Stimulated activated naive B cell treated with anti-CD40 and anti-IgM and Interleukin-4, amounts not matched to agents 10 μg/mL and 1 μg/mL and 100 μg/mL, for 72 hours (primary cell): ENCODE data around the gene TBC1D19.
A peak's percentile ranks its signal among the peaks of the same experiment; 100 is the strongest.
"Not testable (repeated sequence)": the region's sequence is repeated elsewhere in the genome, so short reads cannot be mapped to it uniquely, and the experiment has no call there.

Experiments
- ATAC-seq, 2 donors: fragments of 150-1000 bp; cut with Tn5 transposase; replicated peaks; 2 replicates each; pipeline ENCODE4 v1.10.0; 2021; ENCODE audit warnings: moderate library complexity in 1 of 2
- DNase-seq: peaks from one replicate; pipeline ENCODE4 v3.0.0; 2021
- H3K27ac Mint-ChIP-seq: one replicate; pipeline ENCODE4 v1.8.0; 2022; ENCODE audit warnings: mild to moderate bottlenecking, mixed read lengths
- H3K27me3 Mint-ChIP-seq, 2 donors: one replicate each; pipeline ENCODE4 v1.8.0; 2022; ENCODE audit warnings: mixed read lengths in 2 of 2
- H3K36me3 Mint-ChIP-seq, 2 donors: one replicate each; pipeline ENCODE4 v1.8.0; 2022; ENCODE audit warnings: mixed read lengths in 2 of 2, mild to moderate bottlenecking in 1 of 2
- H3K4me1 Mint-ChIP-seq, 2 donors: one replicate each; pipeline ENCODE4 v1.8.0; 2022; ENCODE audit warnings: mixed read lengths in 2 of 2, mild to moderate bottlenecking in 1 of 2
- H3K4me3 Mint-ChIP-seq, 2 donors: one replicate each; pipeline ENCODE4 v1.8.0; 2022; ENCODE audit warnings: mild to moderate bottlenecking in 2 of 2, mixed read lengths in 2 of 2, moderate library complexity in 1 of 2
- H3K9me3 Mint-ChIP-seq, 2 donors: one replicate each; pipeline ENCODE4 v1.8.0; 2022; ENCODE audit warnings: mixed read lengths in 2 of 2, mild to moderate bottlenecking in 1 of 2

Gene TBC1D19, protein sequence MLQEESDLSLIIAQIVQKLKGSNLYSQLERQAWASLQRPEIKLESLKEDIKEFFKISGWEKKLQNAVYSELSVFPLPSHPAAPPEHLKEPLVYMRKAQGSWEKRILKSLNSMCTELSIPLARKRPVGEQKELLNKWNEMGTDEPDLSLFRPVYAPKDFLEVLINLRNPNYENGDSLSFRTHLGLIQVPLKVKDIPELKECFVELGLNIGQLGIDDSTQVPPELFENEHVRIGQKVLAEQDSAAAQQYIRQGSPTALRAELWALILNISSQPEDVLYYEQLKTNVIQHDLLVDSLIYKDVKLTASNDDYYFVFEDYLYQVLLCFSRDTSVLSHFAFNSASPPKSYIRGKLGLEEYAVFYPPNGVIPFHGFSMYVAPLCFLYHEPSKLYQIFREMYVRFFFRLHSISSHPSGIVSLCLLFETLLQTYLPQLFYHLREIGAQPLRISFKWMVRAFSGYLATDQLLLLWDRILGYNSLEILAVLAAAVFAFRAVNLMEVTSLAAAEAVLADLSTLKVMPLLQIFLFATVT

DNA sequence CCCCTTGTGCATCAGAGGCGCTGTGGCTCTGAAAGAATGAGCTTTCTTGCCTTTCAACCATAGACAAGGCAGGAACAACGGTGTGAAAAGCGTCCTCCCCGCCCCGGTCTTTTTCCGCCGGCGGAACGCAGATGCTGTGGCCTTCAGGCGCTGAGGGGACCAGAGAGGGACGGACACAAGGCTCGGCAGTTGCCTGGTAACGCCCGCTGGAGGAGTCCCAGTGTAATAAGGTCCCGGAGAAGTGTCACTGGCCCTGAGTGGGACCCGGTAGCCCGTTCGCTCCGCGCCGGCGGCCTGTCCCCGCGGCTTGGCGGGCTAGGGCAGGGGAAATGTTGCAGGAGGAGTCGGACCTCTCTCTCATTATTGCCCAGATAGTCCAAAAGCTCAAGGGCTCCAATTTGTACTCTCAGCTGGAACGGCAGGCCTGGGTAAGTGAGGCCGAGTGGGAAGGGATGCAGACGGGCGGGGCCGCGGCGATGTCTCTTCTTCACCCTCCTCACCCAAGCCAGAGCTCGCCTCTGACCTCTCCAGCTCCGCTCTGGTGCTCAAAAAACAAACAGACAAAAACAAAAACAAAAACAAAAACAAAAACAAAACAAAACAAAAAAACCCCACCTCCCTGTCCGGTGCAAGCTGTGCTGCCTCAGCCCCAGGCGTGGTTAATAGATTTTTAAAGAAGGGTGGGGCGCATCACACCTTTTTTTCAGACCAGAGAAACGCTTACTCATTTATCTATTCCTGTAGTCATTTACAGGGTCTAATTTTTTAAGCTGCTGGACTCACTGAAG is at the start of gene TBC1D19:
TSS of gene TBC1D19 (plus strand) at position 220 of the 788 bp plus-strand sequence. CDS start at position 330, 110 bp downstream.
- ATAC-seq = peak; percentile 98
- Mint-ChIP-seq H3K27ac (peak within 1 kb of the TSS; percentile 96), H3K4me1 (peaks cover 13 to 32% of the 10 kb centered on the region in 2 donors)

DNA sequence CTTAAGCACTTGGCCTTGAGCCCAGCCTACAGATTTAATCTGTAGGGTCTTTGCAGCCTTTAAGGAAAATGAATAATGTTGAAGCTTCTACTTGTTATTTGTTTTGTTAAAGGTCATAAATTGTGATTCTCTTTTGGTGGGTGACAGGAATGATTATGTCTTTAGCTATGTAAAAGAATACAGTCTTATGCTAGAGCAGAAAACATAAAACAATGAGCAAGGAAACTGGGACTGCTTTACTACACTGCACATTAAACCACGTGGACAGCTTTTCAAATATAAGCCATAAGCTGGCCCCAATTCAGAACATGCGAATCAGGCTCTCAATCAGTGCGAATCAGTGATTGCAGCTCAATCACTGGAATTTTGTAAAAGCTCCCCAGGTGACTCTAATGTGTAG is 40.9 kb upstream of the TBC1D19 start:
- Mint-ChIP-seq H3K9me3 (peaks cover 25 to 29% of the 10 kb centered on the region in 2 donors), H3K4me1 (no peaks in the 10 kb centered on the region), H3K36me3 (peaks cover 0 to 2% of the 10 kb centered on the region in 2 donors), H3K27me3 (peaks cover 6 to 8% of the 10 kb centered on the region in 2 donors), H3K27ac (no peak overlapping the region), H3K4me3 (no peak overlapping the region)
- DNase-seq (no peak), ATAC-seq (no peak)

More for the DNA sequence above, at the start of gene TBC1D19:
- Mint-ChIP-seq H3K4me3 (peak within 1 kb of the TSS; percentile 95 to 99), H3K9me3 (peaks cover 0 to 2% of the 10 kb centered on the region in 2 donors), H3K27me3 (no peaks in the 10 kb centered on the region), H3K36me3 (peaks cover 2 to 5% of the 10 kb centered on the region in 2 donors)
- peak; percentile 92 for DNase-seq

DNA sequence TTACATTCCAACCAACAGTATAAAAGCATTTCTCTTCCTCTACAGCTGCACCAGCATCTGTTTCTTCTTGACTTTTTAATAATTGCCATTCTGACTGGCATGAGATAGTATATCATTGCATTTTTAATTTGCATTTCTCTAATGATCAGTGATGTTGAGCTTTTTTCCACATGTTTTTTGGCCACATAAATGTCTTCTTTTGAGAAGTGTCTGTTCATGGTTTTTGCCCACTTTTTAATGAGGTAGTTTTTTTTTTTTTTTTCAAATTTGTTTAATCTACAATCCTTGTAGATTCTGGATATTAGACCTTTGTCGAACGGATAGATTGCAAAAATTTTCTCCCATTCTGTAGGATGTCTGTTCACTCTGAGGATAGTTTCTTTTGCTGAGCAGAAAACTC is 39.5 kb upstream of the TBC1D19 start:
- H3K4me3 Mint-ChIP-seq = no peak overlapping the region
- peaks cover 25 to 29% of the 10 kb centered on the region in 2 donors for H3K9me3 Mint-ChIP-seq
- H3K36me3 Mint-ChIP-seq = peaks cover 0 to 2% of the 10 kb centered on the region in 2 donors
- no peaks in the 10 kb centered on the region for H3K4me1 Mint-ChIP-seq
- no peak for DNase-seq
- no peak overlapping the region for H3K27ac Mint-ChIP-seq
- H3K27me3 Mint-ChIP-seq = peaks cover 6 to 20% of the 10 kb centered on the region in 2 donors
- no peak for ATAC-seq

DNA sequence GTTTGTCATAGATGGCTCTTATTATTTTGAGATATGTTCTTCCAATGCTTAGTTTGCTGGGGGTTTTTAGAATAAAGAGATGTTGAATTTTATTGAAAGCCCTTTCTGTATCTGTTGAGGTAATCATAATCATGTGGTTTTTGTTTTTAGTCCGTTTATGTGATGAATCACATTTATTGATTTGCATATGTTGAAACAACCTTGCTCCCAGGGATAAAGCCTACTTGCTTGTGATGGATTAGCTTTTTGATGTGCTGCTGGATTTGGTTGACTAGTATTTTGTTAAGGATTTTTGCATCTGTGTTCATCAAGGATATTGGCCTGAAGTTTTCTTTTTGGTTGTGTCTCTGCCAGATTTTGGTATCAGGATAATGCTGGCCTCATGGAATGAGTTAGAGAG is 35.5 kb upstream of the TBC1D19 start:
- Mint-ChIP-seq H3K9me3 (peaks cover 25 to 32% of the 10 kb centered on the region in 2 donors), H3K27me3 (peaks cover 26 to 40% of the 10 kb centered on the region in 2 donors)
- not testable (repeated sequence) for H3K36me3 Mint-ChIP-seq, H3K4me3 Mint-ChIP-seq, H3K27ac Mint-ChIP-seq, ATAC-seq, H3K4me1 Mint-ChIP-seq, DNase-seq

DNA sequence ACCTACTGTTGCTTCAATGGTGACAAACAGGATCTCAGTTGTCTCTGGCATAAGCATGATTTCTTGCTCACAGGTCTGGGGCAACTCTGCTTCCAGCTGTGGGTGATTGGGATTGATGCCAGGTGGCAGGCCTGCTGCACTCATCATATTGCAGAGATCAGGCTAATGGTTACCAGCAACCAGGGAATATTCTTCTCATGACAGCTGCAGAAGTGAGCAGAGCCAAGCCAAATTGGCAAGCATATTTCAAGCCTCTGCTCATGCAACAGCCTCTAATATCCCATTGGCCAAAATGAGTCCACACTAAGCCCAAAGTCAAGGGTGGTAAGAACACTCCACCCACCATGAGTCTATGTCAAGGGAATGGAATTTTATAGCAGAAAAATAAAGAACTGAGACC is 26.7 kb upstream of the TBC1D19 start:
- H3K4me3 Mint-ChIP-seq = no peak overlapping the region
- no peak overlapping the region for H3K27ac Mint-ChIP-seq
- DNase-seq (no peak), ATAC-seq (no peak)
- H3K9me3 Mint-ChIP-seq = peaks cover 12 to 19% of the 10 kb centered on the region in 2 donors
- no peaks in the 10 kb centered on the region for H3K36me3 Mint-ChIP-seq
- H3K27me3 Mint-ChIP-seq = peaks cover 29 to 35% of the 10 kb centered on the region in 2 donors
- no peaks in the 10 kb centered on the region for H3K4me1 Mint-ChIP-seq

DNA sequence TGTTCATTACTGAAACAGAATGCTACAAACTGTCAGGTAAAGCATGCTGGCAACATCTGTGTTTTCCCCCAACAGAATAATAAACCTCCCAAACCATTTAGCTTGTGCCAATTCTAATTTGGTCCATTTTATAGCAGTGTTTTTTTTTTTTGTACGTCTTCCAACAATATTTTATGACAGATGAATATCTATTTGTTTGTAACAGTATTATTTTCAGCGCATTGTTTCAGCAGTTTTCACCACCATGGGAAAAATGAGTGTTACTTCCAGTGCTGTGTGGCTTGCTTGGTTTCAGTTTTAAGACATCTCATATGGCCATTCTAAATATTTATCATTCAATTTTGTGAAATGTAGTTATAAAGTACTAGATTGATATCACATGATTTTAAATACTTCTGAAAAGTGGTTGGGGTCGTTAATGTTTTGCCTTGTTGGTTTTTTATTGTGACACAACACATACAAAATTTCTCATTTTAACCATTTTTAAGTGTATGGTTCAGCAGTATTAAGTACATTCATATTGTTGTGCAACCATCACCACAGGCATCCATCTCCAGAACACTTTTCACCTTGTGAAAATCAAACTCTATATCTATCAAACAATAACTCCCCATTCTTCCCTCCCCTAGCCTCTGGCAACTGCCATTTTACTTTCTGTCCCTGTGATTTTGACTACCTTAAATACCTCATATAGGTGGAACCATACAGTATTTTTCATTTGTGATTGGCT is 25.6 kb upstream of the TBC1D19 start:
- Mint-ChIP-seq H3K9me3 (peaks cover 10 to 17% of the 10 kb centered on the region in 2 donors), H3K4me1 (no peaks in the 10 kb centered on the region), H3K27me3 (peaks cover 17 to 25% of the 10 kb centered on the region in 2 donors), H3K36me3 (no peaks in the 10 kb centered on the region), H3K4me3 (no peak overlapping the region), H3K27ac (no peak overlapping the region)
- DNase-seq = no peak
- ATAC-seq = no peak

DNA sequence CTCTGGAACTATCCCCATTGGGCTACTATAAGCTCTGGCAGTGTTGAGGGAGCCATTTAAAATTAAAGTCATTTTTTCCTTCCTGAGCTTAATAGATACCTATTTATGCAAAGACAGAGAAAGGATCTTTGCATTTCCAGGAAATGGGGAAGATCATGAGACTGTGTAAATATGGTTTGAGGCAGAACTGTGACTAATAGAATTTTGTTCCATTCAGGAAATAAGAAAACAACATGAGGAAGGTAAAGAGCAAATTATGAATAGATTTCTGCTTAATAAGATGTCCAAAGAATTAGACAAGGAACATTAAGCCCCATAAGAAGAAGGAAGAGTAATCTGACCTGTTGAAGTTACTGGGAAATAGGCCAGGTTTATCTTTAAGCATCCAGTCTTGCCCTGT is 17.8 kb upstream of the TBC1D19 start:
- Mint-ChIP-seq H3K4me1 (peaks cover 2 to 7% of the 10 kb centered on the region in 2 donors), H3K27me3 (peaks cover 5 to 9% of the 10 kb centered on the region in 2 donors), H3K36me3 (no peaks in the 10 kb centered on the region), H3K4me3 (no peak overlapping the region), H3K27ac (no peak overlapping the region), H3K9me3 (peaks cover 0 to 5% of the 10 kb centered on the region in 2 donors)
- DNase-seq (no peak), ATAC-seq (no peak)

DNA sequence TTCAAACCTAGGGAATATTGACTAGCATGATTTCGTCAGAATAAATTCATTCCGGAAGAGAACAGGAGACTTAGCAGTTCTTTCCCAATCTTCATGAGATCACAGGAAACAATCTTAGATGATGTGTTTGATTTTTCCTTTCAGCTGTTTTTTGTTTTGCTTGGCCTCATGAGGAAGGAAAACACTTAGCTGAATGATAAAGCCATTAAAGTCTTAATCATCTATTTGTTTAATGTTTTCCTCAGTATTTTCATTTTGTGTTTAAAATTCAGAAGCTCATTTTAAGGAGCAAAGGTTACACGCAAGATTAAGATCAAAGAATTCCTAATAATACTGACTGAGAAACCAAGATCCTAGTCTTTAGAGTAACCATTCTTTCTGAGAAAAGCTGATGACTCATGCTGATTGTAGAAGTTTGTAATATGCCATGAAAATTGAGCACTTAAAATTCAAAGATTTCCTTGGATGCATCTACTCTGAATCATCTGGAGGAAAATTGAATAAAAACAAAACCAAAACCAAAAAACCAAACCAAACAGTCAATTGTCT is 15.4 kb upstream of the TBC1D19 start:
- Mint-ChIP-seq H3K4me3 (no peak overlapping the region), H3K27ac (no peak overlapping the region), H3K4me1 (peaks cover 2 to 7% of the 10 kb centered on the region in 2 donors), H3K36me3 (no peaks in the 10 kb centered on the region), H3K9me3 (no peaks in the 10 kb centered on the region), H3K27me3 (peaks cover 5 to 6% of the 10 kb centered on the region in 2 donors)
- DNase-seq = no peak
- ATAC-seq = no peak

DNA sequence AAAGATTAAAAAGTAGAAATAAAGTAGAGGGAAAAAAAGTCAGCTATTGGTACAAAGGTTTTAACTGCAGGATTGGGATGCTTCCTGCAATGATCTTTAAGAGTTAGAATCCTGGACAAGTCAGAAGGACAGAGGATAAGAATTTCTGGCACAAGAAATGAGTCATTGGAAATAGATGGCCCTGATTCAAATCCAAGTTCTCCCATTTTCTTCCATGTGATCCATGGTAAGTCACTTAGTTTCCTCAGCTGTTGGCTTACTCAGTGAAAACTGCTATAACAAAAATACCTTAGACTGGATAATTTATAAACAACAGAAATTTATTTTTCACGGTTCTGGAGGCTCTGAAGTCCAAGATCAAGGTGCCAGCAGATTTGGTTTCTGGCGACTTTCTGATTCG is 13.3 kb upstream of the TBC1D19 start:
- no peak overlapping the region for H3K27ac Mint-ChIP-seq
- no peaks in the 10 kb centered on the region for H3K36me3 Mint-ChIP-seq
- H3K4me1 Mint-ChIP-seq = peaks cover 2 to 7% of the 10 kb centered on the region in 2 donors
- no peaks in the 10 kb centered on the region for H3K27me3 Mint-ChIP-seq
- no peak overlapping the region for H3K4me3 Mint-ChIP-seq
- no peak for ATAC-seq
- H3K9me3 Mint-ChIP-seq = no peaks in the 10 kb centered on the region
- no peak for DNase-seq

DNA sequence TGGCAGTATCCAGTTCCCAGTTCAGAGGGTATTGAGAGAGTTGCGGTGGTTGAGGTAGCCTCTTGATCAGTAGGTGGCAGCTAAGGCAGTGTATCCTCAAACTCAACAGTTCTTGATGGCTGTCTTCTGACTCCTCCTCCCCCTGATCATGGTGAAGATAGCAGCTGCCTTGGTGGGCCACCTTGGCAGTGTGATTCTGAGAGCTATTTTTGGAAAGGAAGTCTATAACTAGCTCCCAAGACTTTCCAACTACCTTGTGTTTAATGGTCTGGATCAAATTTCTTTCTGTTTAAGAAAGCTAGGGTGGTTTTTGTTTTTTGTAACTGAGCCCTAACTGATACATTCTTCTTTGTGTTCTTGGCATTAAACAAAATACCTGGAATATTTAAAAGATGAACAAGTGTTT is 10.5 kb upstream of the TBC1D19 start:
- no peak for ATAC-seq
- H3K27me3 Mint-ChIP-seq = peaks cover 0 to 7% of the 10 kb centered on the region in 2 donors
- no peak overlapping the region for H3K4me3 Mint-ChIP-seq
- no peaks in the 10 kb centered on the region for H3K4me1 Mint-ChIP-seq
- no peaks in the 10 kb centered on the region for H3K36me3 Mint-ChIP-seq
- H3K27ac Mint-ChIP-seq = no peak overlapping the region
- no peaks in the 10 kb centered on the region for H3K9me3 Mint-ChIP-seq
- DNase-seq = no peak

DNA sequence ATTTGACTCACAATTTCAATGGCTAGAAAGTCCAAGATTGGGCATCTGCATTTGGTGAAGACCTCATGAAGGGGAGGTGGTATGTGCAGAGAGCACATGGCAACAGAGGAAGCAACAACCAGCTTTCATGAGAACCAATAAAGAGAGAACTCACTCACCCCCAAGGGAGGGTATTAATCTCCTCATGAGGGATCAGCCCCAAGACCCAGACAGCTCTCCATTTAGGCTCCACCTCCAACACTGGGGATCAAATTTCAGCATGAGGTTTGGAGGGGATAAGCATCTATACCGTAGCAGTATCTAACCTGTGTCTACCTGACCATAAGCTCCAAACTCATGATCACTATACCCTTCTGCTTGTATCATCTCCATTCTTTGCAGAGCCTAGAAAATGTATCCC is 9.3 kb upstream of the TBC1D19 start:
- no peak for ATAC-seq
- H3K36me3 Mint-ChIP-seq = no peaks in the 10 kb centered on the region

DNA sequence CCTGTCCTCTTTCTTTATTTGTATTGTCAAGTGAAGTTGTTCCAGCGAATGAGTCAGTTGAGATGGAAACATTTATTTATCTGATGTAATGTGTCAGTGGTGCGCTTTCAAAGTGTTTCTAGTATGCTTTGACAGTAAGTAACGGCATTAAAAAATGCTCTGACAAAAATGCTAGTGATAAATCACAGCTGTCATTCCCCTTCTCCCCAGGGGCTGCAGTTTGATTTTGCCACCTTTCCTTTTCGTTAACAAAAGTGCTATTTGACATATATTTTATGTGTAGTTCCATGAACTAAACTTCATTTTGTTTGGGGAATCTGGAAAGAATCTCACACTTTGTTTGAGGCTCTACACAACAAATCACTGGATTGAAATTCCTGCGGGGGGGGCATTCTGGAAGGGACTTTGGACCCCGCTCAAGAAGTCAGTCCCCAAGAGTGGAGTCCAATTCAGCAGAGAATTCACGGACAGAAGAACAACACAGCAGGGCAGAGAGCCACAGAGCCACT is 7.6 kb upstream of the TBC1D19 start:
- no peak overlapping the region for H3K4me3 Mint-ChIP-seq
- no peak overlapping the region for H3K27ac Mint-ChIP-seq
- no peaks in the 10 kb centered on the region for H3K4me1 Mint-ChIP-seq
- H3K27me3 Mint-ChIP-seq = peaks cover 0 to 8% of the 10 kb centered on the region in 2 donors
- DNase-seq (no peak), ATAC-seq (no peak)
- H3K9me3 Mint-ChIP-seq = peaks cover 0 to under 1% of the 10 kb centered on the region in 2 donors
- H3K36me3 Mint-ChIP-seq = no peaks in the 10 kb centered on the region

More for the DNA sequence above, 9.3 kb upstream of the TBC1D19 start:
- Mint-ChIP-seq H3K9me3 (no peaks in the 10 kb centered on the region), H3K27ac (no peak overlapping the region), H3K4me3 (no peak overlapping the region), H3K4me1 (no peaks in the 10 kb centered on the region), H3K27me3 (peaks cover 0 to 8% of the 10 kb centered on the region in 2 donors)
- DNase-seq = no peak

DNA sequence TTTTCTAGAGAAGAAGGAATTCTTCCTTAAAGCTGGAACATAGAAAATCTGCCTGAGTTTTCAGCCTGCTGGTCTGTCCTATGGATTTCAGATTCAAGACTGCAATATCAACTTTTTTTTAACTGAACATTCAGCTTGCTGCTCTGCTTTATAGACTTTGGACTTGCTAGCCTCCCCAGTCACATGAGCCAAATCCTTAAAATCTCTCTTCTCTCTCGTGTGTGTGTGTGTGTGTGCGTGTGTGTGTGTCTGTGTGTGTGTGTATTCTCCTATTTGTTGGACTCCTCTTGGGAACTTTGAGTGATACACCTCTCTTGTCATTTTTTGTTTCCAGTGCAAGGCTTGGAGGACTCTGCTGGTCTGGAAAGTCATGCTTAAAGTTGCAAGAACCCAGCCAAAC is 6.8 kb upstream of the TBC1D19 start:
- Mint-ChIP-seq H3K4me1 (no peaks in the 10 kb centered on the region), H3K36me3 (no peaks in the 10 kb centered on the region), H3K27me3 (peaks cover 0 to 8% of the 10 kb centered on the region in 2 donors), H3K9me3 (peaks cover 0 to 2% of the 10 kb centered on the region in 2 donors), H3K27ac (no peak overlapping the region), H3K4me3 (no peak overlapping the region)
- DNase-seq (no peak), ATAC-seq (no peak)
